PC-3 (cell line): Measurements from ENCODE around the gene CSTF3. TPM values are rescaled to one million over a fixed set of nuclear protein-coding genes. Genes with fewer than 3 reads are reported as not detected.

Experiments used
- ATAC-seq: fragments of 200-7000 bp; cut with Tn5 transposase; 2 replicates; pipeline ENCODE4 v1.9.1; 2020; ENCODE audit warnings: mild to moderate bottlenecking, moderate library complexity
- BruUV-seq: library from RNA; stranded (reverse); fragments of 400-500 nt; replicated peaks from 2 replicates; lab custom pipeline; 2021; lab: Mats Ljungman, UMichigan
- CTCF ChIA-PET: fragments of 300-600 bp; sonication (Branson Sonifier 250); formaldehyde crosslinking; loops from one replicate; lab custom pipeline; 2022; ENCODE audit warnings: antibody characterized with exemption; lab: Charles Lee
- POLR2A ChIA-PET: fragments of 300-600 bp; sonication (Branson Sonifier 250); formaldehyde crosslinking; loops from one replicate; lab custom pipeline; 2022; ENCODE audit warnings: antibody characterized with exemption; ENCODE audit not compliant: unreplicated experiment; lab: Charles Lee
- DNase-seq: peaks from one replicate; pipeline ENCODE4 v3.0.0-alpha.2; 2015
- H2AFZ ChIP-seq: fragments of 300-600 bp; sonication (generic); 2 replicates; pipeline ENCODE4 v1.6.0; 2016; ENCODE audit warnings: antibody characterized with exemption, low read length
- H3F3A ChIP-seq: fragments of 300-600 bp; sonication (generic); one replicate; pipeline ENCODE4 v1.6.0; 2017; ENCODE audit warnings: antibody characterized with exemption, low read length, control low read depth, mild to moderate bottlenecking; ENCODE audit not compliant: unreplicated experiment
- H3K27ac ChIP-seq: fragments of 300-600 bp; sonication (generic); 2 replicates; pipeline ENCODE4 v1.5.1; 2016; ENCODE audit warnings: mild to moderate bottlenecking, low read length
- H3K27me3 ChIP-seq: fragments of 300-600 bp; sonication (generic); 2 replicates; pipeline ENCODE4 v1.6.1; 2016; ENCODE audit warnings: low read length, mixed read lengths
- H3K36me3 ChIP-seq: fragments of 300-600 bp; sonication (generic); 2 replicates; pipeline ENCODE4 v1.6.1; 2016; ENCODE audit warnings: low read depth, mixed run types, low read length, mixed read lengths
- H3K4me1 ChIP-seq: fragments of 300-600 bp; sonication (generic); 2 replicates; pipeline ENCODE4 v1.5.1; 2016; ENCODE audit warnings: low read length; ENCODE audit not compliant: insufficient read depth
- H3K4me2 ChIP-seq: fragments of 300-600 bp; sonication (generic); 2 replicates; pipeline ENCODE4 v1.6.0; 2016; ENCODE audit warnings: low read length
- H3K4me3 ChIP-seq: fragments of 300-600 bp; sonication (generic); 2 replicates; pipeline ENCODE4 v1.5.1; 2016; ENCODE audit warnings: mild to moderate bottlenecking, low read length, mixed read lengths
- H3K79me2 ChIP-seq: fragments of 300-600 bp; sonication (generic); 2 replicates; pipeline ENCODE4 v1.6.1; 2017; ENCODE audit warnings: low read length, mixed read lengths
- H3K9ac ChIP-seq: fragments of 300-600 bp; sonication (generic); 2 replicates; pipeline ENCODE4 v1.6.0; 2016; ENCODE audit warnings: mild to moderate bottlenecking, low read length
- H3K9me2 ChIP-seq: fragments of 300-600 bp; sonication (generic); replicated peaks from 2 replicates; pipeline ENCODE4 v1.6.1; 2016; ENCODE audit warnings: mixed run types, low read length, mixed read lengths
- H3K9me3 ChIP-seq: fragments of 300-600 bp; sonication (generic); 2 replicates; pipeline ENCODE4 v1.6.1; 2016; ENCODE audit warnings: low read length, mixed read lengths
- H4K20me1 ChIP-seq: fragments of 300-600 bp; sonication (generic); 2 replicates; pipeline ENCODE4 v1.6.1; 2016; ENCODE audit warnings: low read length, mixed read lengths
- CTCF ChIP-seq: fragments of 300-600 bp; sonication (generic); conservative IDR thresholded peaks from 2 replicates; pipeline ENCODE4 v1.5.1; 2017; ENCODE audit warnings: antibody characterized with exemption, low read depth, mild to moderate bottlenecking, low read length
- EZH2 ChIP-seq: fragments of 300-600 bp; sonication (generic); IDR thresholded peaks from one replicate; pipeline ENCODE4 v1.6.1; 2017; ENCODE audit warnings: antibody characterized with exemption, mild to moderate bottlenecking, low read length; ENCODE audit not compliant: unreplicated experiment
- EZH2phosphoT487 ChIP-seq: fragments of 300-600 bp; sonication (generic); IDR thresholded peaks from 2 replicates; pipeline ENCODE4 v1.6.1; 2018; ENCODE audit warnings: mild to moderate bottlenecking, antibody characterized with exemption, low read length, borderline replicate concordance
- intact Hi-C: fragments of 100-400 bp; cut with micrococcal nuclease; formaldehyde crosslinking; loops from 2 replicates; pipeline ENCODE4 v1.9.0; 2023
- total RNA-seq: library from RNA; depleted of rRNA; stranded (reverse); fragments of >200 nt; gene quantifications from 2 replicates; pipeline ENCODE4 v1.2.3, GENCODE V29; 2014

The CSTF3 gene
- total RNA-seq, 1 experiment from 2014 or later: 30.0 TPM

- ATAC-seq (no peak), DNase-seq (no peak)
- no peak overlapping the region for H3K4me2 ChIP-seq
- H3K27ac ChIP-seq: no peak overlapping the region
- BruUV-seq: no TSS peak
- no peak overlapping the region for H3K9ac ChIP-seq
- no peaks in the 10 kb centered on the region for H4K20me1 ChIP-seq
- CTCF ChIA-PET: interaction anchor here (0.7 kb wide), 1 partner anchor 981 kb away, joined by 5 read pairs; no protein-coding TSS in a partner anchor
- peaks cover 13% of the 10 kb centered on the region; the same call in 1 of the 2 replicates for H3K36me3 ChIP-seq
- TF ChIP-seq EZH2phosphoT487 (no peak), CTCF (no peak), EZH2 (no peak)
- intact Hi-C loops: no loop called here
- H3K27me3 ChIP-seq: no peaks in the 10 kb centered on the region
- no peak overlapping the region for H3K4me3 ChIP-seq
- no peaks in the 10 kb centered on the region for H3K9me2 ChIP-seq
- no peak overlapping the region for H2AFZ ChIP-seq
- H3F3A ChIP-seq: no peaks in the 10 kb centered on the region
- H3K9me3 ChIP-seq: no peaks in the 10 kb centered on the region
- no peaks in the 10 kb centered on the region for H3K79me2 ChIP-seq
- no peaks in the 10 kb centered on the region for H3K4me1 ChIP-seq
- POLR2A ChIA-PET: no interaction called here
Observed at GRCh38 chr11:33103836-33104235, 57.4 kb downstream of the CSTF3 start.

DNA sequence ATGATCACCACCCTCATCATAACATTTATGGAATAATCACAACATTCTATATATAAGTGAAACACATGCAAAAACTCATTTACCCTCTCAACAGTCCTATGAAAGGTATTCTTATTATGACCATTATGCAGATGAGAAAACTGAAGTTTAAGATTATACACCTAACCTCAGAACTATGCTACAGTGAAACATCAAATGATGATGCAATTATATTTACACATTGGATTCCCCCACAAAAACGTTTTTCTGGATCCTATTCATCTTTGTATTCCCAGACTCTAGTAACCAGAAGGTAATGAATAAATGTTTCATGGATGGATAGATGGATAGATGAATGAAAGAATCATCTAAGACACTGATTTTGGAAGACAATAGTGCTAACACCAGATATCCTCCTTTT lies 67.1 kb downstream of the CSTF3 start:
- Histone ChIP-seq H3K4me1 (peaks cover 11% of the 10 kb centered on the region), H3K27me3 (no peaks in the 10 kb centered on the region), H3K36me3 (peaks cover 20% of the 10 kb centered on the region), H3K9me2 (no peaks in the 10 kb centered on the region), H2AFZ (no peak overlapping the region), H3K4me3 (no peak overlapping the region), H3K79me2 (no peaks in the 10 kb centered on the region), H3F3A (no peaks in the 10 kb centered on the region), H3K9ac (no peak overlapping the region), H3K9me3 (no peaks in the 10 kb centered on the region), H3K4me2 (no peak overlapping the region), H3K27ac (no peak overlapping the region), H4K20me1 (no peaks in the 10 kb centered on the region)
- POLR2A ChIA-PET: no interaction called here
- TF ChIP-seq EZH2phosphoT487 (no peak), EZH2 (no peak), CTCF (no peak)
- intact Hi-C loops: no loop called here
- no TSS peak for BruUV-seq
- CTCF ChIA-PET: no interaction called here
- no peak for ATAC-seq
- no peak for DNase-seq

DNA sequence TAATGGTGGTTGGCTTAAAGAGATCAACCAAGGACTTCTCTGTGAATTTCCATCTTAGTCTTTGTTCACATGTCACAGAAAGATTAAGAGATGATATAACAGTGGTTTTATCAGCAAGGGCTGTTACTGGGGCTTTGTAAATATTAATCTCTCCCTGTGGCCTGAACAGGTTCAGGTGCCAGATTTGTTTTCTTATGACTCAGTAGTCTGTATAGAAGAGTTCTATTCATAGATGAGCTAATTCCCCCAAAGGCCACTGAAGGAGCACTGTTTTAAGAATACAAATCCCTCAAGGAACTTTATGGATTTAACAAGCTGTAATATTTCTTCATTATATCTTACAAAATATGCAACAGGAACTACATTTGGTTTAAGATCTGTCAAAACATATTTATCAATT lies 71.5 kb downstream of the CSTF3 start:
- TF ChIP-seq EZH2: no peak
- Histone ChIP-seq H3K27me3 (no peaks in the 10 kb centered on the region), H3K4me3 (no peak overlapping the region), H3K4me2 (no peak overlapping the region), H3K9me3 (no peaks in the 10 kb centered on the region), H2AFZ (no peak overlapping the region), H4K20me1 (no peaks in the 10 kb centered on the region), H3K36me3 (peaks cover 5% of the 10 kb centered on the region), H3F3A (no peaks in the 10 kb centered on the region), H3K27ac (no peak overlapping the region), H3K79me2 (no peaks in the 10 kb centered on the region), H3K9me2 (no peaks in the 10 kb centered on the region), H3K9ac (no peak overlapping the region), H3K4me1 (peaks cover 11% of the 10 kb centered on the region)
- peak; percentile 56 for DNase-seq
- ATAC-seq: peak; percentile 94
- POLR2A ChIA-PET: interaction anchor here (0.5 kb wide), 1 partner anchor 46 kb away, joined by 3 read pairs; no protein-coding TSS in a partner anchor
- intact Hi-C loops: no loop called here
- BruUV-seq: no TSS peak
- CTCF ChIA-PET: interaction anchor here (0.5 kb wide), 1 partner anchor 630 kb away, joined by 3 read pairs; no protein-coding TSS in a partner anchor
